K562 (cell line): ENCODE data around the gene INPP5D. TPM values are rescaled to one million over a fixed set of nuclear protein-coding genes. Genes with fewer than 3 reads are reported as not detected.

Experiments used
- KDM2B ChIP-seq: fragments of 250-450 bp; sonication (Bioruptor Pico); IDR thresholded peaks from 2 replicates; pipeline ENCODE4 v1.8.0; 2021; ENCODE audit warnings: mild to moderate bottlenecking, moderate library complexity
- KLF13 ChIP-seq: fragments of 450-650 bp; IDR thresholded peaks from 2 replicates; pipeline ENCODE4 v1.6.1; 2016; ENCODE audit warnings: missing genetic modification characterization, low read depth, mild to moderate bottlenecking, missing compliant biosample characterization, moderate library complexity, borderline replicate concordance
- ZNF695 ChIP-seq: fragments of 450-650 bp; formaldehyde crosslinking; IDR thresholded peaks from 2 replicates; pipeline ENCODE4 v1.4.0; 2020; ENCODE audit warnings: mild to moderate bottlenecking, moderate library complexity
- polyA plus RNA-seq, 8 experiments: library from polyadenylated mRNA; depleted of rRNA in 4 of 8; stranded (reverse) in 5 of 8; unstranded in 3 of 8; fragments of >200 nt; fragmentation: Nextera tagmentation in 2 of 8; fragmentation: Illumina TruSeq in 1 of 8; extraction: Ambion mirVana in 2 of 8; extraction: Trizol in 1 of 8; gene quantifications; 2 replicates each; pipeline versions ENCODE4 v1.2.1 to v1.2.3, GENCODE V29; 2011 to 2014; ENCODE audit warnings: inconsistent platforms in 1 of 8, missing spikeins in 1 of 8
- total RNA-seq, 7 experiments: library from RNA; depleted of rRNA in 6 of 7; stranded (reverse); fragments of >200 nt in 6 of 7; fragmentation: Illumina TruSeq in 2 of 7; extraction: Trizol in 2 of 7; gene quantifications; 2 replicates each; pipeline versions ENCODE4 v1.2.1 to v1.2.3, GENCODE V29; 2011 to 2021; ENCODE audit warnings: low replicate concordance in 1 of 7
- TF ChIP-seq, protein P1 (sequence below), 2 experiments: fragments of 450-650 bp; formaldehyde crosslinking in 1 of 2; IDR thresholded peaks; 2 replicates each; pipeline versions ENCODE4 v1.4.0 to v1.6.1; 2014 to 2020; ENCODE audit warnings: mild to moderate bottlenecking in 2 of 2, borderline replicate concordance in 1 of 2, low read depth in 1 of 2
- TF ChIP-seq, protein P2 (sequence below): fragments of 450-650 bp; formaldehyde crosslinking; IDR thresholded peaks from 2 replicates; pipeline ENCODE4 v1.4.0; 2020; ENCODE audit warnings: mild to moderate bottlenecking, moderate library complexity

INPP5D gene
- total and polyA plus RNA-seq, 9 of the 15 experiments (the other 6 are each of a cell fraction or from before 2014, with no cell fraction given), result 0.55 to 6.2 (median 2.2) TPM

DNA sequence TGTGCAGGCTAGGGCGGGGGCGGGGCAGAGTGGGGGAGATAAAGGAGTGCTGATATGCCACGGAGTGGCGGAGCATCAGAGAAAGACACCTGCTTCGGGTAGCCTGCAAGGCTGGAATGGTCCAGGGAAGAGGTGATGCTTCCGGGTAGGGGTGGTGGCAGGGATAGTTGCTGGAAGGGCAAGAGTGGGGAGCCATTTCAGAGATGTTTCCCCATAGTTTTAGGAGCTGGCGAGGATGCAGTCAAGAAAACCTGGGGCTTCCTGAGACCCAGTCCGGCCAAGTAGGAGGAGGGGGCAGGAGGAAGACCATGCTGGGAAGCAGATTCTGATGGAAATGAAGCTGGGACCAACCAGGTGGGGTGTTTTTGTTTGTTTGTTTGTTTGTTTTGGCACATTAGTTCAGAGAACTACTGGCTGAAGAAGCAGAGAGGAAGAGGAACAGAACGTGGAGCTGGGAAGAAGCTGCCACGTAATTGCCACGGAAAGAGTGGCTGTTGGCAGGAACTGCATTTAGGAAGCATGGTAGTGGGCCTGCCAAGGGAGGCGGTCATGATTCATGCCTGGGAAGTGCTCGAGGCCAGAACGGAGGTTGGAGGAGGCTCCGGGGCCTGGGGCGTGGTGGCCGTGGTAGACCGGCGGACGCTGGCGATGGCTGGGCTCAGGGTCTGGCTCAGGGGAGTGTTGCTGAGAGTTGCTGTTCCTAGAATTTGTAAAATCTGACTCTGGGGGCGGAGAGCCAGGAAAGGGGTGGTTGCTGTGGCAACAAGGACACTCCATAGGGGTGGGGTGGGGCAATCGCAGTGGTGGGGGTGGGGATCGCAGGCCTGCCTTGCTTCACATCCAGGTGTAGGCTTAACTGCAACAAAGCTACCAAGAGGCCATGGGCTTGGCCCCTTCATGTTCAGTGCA lies 8.6 kb upstream of the INPP5D start (continued):
- TF ChIP-seq, protein P1, sequence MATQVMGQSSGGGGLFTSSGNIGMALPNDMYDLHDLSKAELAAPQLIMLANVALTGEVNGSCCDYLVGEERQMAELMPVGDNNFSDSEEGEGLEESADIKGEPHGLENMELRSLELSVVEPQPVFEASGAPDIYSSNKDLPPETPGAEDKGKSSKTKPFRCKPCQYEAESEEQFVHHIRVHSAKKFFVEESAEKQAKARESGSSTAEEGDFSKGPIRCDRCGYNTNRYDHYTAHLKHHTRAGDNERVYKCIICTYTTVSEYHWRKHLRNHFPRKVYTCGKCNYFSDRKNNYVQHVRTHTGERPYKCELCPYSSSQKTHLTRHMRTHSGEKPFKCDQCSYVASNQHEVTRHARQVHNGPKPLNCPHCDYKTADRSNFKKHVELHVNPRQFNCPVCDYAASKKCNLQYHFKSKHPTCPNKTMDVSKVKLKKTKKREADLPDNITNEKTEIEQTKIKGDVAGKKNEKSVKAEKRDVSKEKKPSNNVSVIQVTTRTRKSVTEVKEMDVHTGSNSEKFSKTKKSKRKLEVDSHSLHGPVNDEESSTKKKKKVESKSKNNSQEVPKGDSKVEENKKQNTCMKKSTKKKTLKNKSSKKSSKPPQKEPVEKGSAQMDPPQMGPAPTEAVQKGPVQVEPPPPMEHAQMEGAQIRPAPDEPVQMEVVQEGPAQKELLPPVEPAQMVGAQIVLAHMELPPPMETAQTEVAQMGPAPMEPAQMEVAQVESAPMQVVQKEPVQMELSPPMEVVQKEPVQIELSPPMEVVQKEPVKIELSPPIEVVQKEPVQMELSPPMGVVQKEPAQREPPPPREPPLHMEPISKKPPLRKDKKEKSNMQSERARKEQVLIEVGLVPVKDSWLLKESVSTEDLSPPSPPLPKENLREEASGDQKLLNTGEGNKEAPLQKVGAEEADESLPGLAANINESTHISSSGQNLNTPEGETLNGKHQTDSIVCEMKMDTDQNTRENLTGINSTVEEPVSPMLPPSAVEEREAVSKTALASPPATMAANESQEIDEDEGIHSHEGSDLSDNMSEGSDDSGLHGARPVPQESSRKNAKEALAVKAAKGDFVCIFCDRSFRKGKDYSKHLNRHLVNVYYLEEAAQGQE (IDR thresholded peaks at IDR 0.05; ENCODE audit: borderline replicate concordance), result 0 out of 2 replicates have a peak, but pooled peaks have one; percentile 9
- TF ChIP-seq, protein P1 (CRISPR knock-in tag; IDR thresholded peaks at IDR 0.05; ENCODE audit: low read depth), result no peak
- TF ChIP-seq KDM2B (CRISPR knock-in tag) (no peak), ZNF695 (no peak), KLF13 (tag) (no peak)
- TF ChIP-seq, protein P2, sequence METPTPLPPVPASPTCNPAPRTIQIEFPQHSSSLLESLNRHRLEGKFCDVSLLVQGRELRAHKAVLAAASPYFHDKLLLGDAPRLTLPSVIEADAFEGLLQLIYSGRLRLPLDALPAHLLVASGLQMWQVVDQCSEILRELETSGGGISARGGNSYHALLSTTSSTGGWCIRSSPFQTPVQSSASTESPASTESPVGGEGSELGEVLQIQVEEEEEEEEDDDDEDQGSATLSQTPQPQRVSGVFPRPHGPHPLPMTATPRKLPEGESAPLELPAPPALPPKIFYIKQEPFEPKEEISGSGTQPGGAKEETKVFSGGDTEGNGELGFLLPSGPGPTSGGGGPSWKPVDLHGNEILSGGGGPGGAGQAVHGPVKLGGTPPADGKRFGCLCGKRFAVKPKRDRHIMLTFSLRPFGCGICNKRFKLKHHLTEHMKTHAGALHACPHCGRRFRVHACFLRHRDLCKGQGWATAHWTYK (CRISPR knock-in tag), result peak; percentile 89
- TF ChIP-seq, all 486 proteins: peak for 4
